ENCODE results near the gene SHISA9. TPM values are rescaled to one million over a fixed set of nuclear protein-coding genes. Genes with fewer than 3 reads are reported as not detected.

SHISA9 gene
- 0.02 to 0.12 TPM (median 0.05 TPM) in 5 replicates for total RNA-seq (2022; extraction: Qiagen RNA extraction)

DNA sequence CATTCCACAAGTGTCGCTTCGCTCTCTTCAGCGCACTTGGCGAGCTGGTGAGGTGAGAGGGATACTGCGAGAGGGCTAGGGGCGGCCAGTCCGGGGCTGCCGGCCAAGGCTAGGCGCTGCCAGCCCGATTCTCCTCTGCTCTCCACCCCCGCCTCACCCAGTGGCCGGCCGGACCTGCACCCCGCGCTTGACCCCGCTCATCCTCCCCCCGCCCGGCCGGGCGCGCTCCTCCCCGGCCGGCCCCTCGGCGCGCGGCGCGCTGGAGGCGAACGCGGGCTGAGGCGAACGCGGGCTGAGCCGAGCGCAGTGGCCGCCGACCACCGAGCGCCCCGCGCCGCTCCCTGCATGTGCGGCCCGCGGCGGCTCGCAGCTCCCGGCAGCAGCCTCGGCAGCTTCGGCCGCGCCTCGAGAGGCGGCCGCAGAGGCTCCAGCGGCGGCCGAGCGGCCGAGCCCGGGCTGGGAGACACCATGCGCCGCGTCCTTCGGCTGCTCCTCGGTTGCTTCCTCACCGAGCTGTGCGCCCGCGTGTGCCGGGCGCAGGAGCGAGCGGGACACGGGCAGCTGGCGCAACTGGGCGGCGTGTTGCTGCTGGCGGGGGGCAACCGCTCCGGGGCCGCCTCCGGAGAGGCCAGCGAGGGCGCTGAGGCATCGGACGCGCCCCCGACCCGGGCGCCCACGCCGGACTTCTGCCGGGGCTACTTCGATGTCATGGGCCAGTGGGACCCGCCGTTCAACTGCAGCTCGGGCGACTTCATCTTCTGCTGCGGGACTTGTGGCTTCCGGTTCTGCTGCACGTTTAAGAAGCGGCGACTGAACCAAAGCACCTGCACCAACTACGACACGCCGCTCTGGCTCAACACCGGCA is at the start of gene SHISA9:
SHISA9 (plus strand) TSS at position 2 of the 865 bp plus-strand sequence.

Other genes with a start within 250 kb of the SHISA9 start
- 27.2 to 29.0 TPM (median 27.9 TPM) in 5 replicates for gene CPPED1, start 97.7 kb upstream of the SHISA9 start, total RNA-seq (2022; extraction: Qiagen RNA extraction)

All from A549 treated with Mapracorat at 1 μM for 4 hours (cell line).